ENCODE measurements around the gene OR5T1. TPM values are rescaled to one million over a fixed set of nuclear protein-coding genes. Genes with fewer than 3 reads are reported as not detected.

Gene OR5T1
- polyA plus RNA-seq: not detected
- long read RNA-seq, donor 1: 0 reads
- long read RNA-seq, donor 2: 0 reads
- long read RNA-seq, donor 3: 0 reads
- long read RNA-seq, donor 4: 0 reads
- long read RNA-seq, donor 5: 0 reads
- long read RNA-seq, donor 6: 0 reads
- long read RNA-seq, donor 7: 0 reads
- long read RNA-seq, donor 8: 0 reads
- long read RNA-seq, donor 9: 0 reads
- long read RNA-seq, donor 10: 0 reads

- no peak within 1 kb of the TSS for H3K27ac ChIP-seq (ENCODE audit: low read depth in 1 of 3, low read length in 2 of 3)
- H3K4me3 ChIP-seq (ENCODE audit: low read depth in 1 of 3, low read length in 3 of 3): no peak within 1 kb of the TSS
- no peaks in the 10 kb centered on the region for H3K4me1 ChIP-seq (ENCODE audit: control insufficient read depth in 3 of 3, insufficient read depth in 2 of 3, low read depth in 1 of 3, low read length in 2 of 3)
- DNase-seq: no peak
- no peaks in the 10 kb centered on the region for H3K27me3 ChIP-seq (ENCODE audit: control insufficient read depth in 3 of 3, insufficient read depth in 3 of 3, low read length in 3 of 3)
- no peak for FAIRE-seq
- peaks cover 0 to 2% of the 10 kb centered on the region in 2 donors for H3K9me3 ChIP-seq (ENCODE audit: control insufficient read depth in 2 of 2, insufficient read depth in 1 of 2, low read depth in 1 of 2, low read length in 1 of 2)
- H3K36me3 ChIP-seq (ENCODE audit: control insufficient read depth in 3 of 3, insufficient read depth in 2 of 3, low read depth in 1 of 3, low read length in 3 of 3): no peaks in the 10 kb centered on the region
Observed at GRCh38 chr11:56273854-56274253, at the start of gene OR5T1. TSS of gene OR5T1 (plus strand) at chr11:56274154. CDS start at chr11:56275639, 1,485 bp downstream.

DNA sequence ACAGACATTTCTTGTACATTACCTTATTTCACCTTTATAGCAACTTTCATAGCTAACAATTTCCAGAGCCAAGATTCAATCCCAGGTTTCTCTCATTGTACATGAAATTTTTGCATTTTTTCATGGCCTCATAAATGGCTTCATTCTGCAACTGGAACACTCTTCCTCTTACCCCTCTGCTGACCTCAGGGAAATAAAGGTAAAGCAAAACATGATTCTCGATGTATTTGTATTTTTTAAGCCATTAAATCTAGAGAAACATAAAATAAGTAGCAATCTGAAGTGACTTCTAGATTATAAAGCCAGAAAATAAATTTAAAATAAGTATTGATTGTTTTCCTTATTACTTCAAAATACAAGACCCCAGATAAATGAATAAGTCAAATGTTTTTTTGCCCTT, 39.8 kb upstream of the OR5T1 start, which contains the start of gene OR5T2:
TSS of gene OR5T2 (minus strand) at position 101 of the 400 bp plus-strand sequence. CDS start 1,193 bp downstream, outside the sequence.
- Histone ChIP-seq H3K4me1 (ENCODE audit: control insufficient read depth in 3 of 3, insufficient read depth in 2 of 3, low read depth in 1 of 3, low read length in 2 of 3) (no peaks in the 10 kb centered on the region), H3K9me3 (ENCODE audit: control insufficient read depth in 2 of 2, insufficient read depth in 1 of 2, low read depth in 1 of 2, low read length in 1 of 2) (no peaks in the 10 kb centered on the region), H3K27ac (ENCODE audit: low read depth in 1 of 3, low read length in 2 of 3) (no peak within 1 kb of the TSS), H3K4me3 (ENCODE audit: low read depth in 1 of 3, low read length in 3 of 3) (no peak within 1 kb of the TSS), H3K27me3 (ENCODE audit: control insufficient read depth in 3 of 3, insufficient read depth in 3 of 3, low read length in 3 of 3) (no peaks in the 10 kb centered on the region), H3K36me3 (ENCODE audit: control insufficient read depth in 3 of 3, insufficient read depth in 2 of 3, low read depth in 1 of 3, low read length in 3 of 3) (no peaks in the 10 kb centered on the region)
- FAIRE-seq (no peak), DNase-seq (no peak)
- WGBS, 3 donors: 24 to 59% (median 38%) methylated on average over 1 of the region's 1 CpG

- Histone ChIP-seq H3K4me3 (ENCODE audit: low read depth in 1 of 3, low read length in 3 of 3) (no peak within 1 kb of the TSS), H3K9me3 (ENCODE audit: control insufficient read depth in 2 of 2, insufficient read depth in 1 of 2, low read depth in 1 of 2, low read length in 1 of 2) (no peaks in the 10 kb centered on the region), H3K36me3 (ENCODE audit: control insufficient read depth in 3 of 3, insufficient read depth in 2 of 3, low read depth in 1 of 3, low read length in 3 of 3) (no peaks in the 10 kb centered on the region), H3K27me3 (ENCODE audit: control insufficient read depth in 3 of 3, insufficient read depth in 3 of 3, low read length in 3 of 3) (no peaks in the 10 kb centered on the region), H3K27ac (ENCODE audit: low read depth in 1 of 3, low read length in 2 of 3) (no peak within 1 kb of the TSS), H3K4me1 (ENCODE audit: control insufficient read depth in 3 of 3, insufficient read depth in 2 of 3, low read depth in 1 of 3, low read length in 2 of 3) (no peaks in the 10 kb centered on the region)
- FAIRE-seq: no peak
- no peak for DNase-seq
Observed at GRCh38 chr11:56251954-56252353, 22.0 kb upstream of the OR5T1 start, which contains the start of gene OR5T3. TSS of gene OR5T3 (plus strand) at chr11:56252254. CDS start at chr11:56252254, 0 bp downstream.

DNA sequence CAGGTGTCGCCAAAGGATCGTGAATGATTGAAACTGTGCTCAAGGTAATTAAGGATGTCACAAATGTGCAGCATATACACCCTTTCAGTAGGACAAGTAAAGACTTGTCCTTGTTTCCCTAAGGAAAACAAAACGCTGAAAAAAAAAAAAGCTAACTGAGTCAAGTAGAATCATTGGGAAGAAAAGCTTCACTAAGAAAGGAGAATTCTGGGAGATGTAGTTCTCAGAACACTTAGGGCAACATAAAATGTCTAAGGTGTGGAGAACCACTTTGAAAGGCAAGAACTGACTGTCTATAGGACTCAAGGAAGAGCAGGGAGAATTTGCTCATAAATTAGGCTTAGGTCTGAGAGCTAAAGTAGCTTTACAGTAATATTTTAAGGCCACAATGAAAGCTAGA, 2.9 kb upstream of the OR5T1 start:
- no peaks in the 10 kb centered on the region for H3K27me3 ChIP-seq (ENCODE audit: control insufficient read depth in 3 of 3, insufficient read depth in 3 of 3, low read length in 3 of 3)
- no peaks in the 10 kb centered on the region for H3K36me3 ChIP-seq (ENCODE audit: control insufficient read depth in 3 of 3, insufficient read depth in 2 of 3, low read depth in 1 of 3, low read length in 3 of 3)
- H3K4me1 ChIP-seq (ENCODE audit: control insufficient read depth in 3 of 3, insufficient read depth in 2 of 3, low read depth in 1 of 3, low read length in 2 of 3): no peaks in the 10 kb centered on the region
- WGBS, 3 donors: 61 to 68% (median 62%) methylated on average over 3 of the region's 3 CpGs
- DNase-seq (no peak), FAIRE-seq (no peak)
- no peak overlapping the region for H3K4me3 ChIP-seq (ENCODE audit: low read depth in 1 of 3, low read length in 3 of 3)
- no peak overlapping the region for H3K27ac ChIP-seq (ENCODE audit: low read depth in 1 of 3, low read length in 2 of 3)
- peaks cover 3 to 4% of the 10 kb centered on the region in 2 donors for H3K9me3 ChIP-seq (ENCODE audit: control insufficient read depth in 2 of 2, insufficient read depth in 1 of 2, low read depth in 1 of 2, low read length in 1 of 2)

- Histone ChIP-seq H3K4me3 (ENCODE audit: low read depth in 1 of 3, low read length in 3 of 3) (no peak within 1 kb of the TSS), H3K36me3 (ENCODE audit: control insufficient read depth in 3 of 3, insufficient read depth in 2 of 3, low read depth in 1 of 3, low read length in 3 of 3) (no peaks in the 10 kb centered on the region), H3K27ac (ENCODE audit: low read depth in 1 of 3, low read length in 2 of 3) (no peak within 1 kb of the TSS), H3K4me1 (ENCODE audit: control insufficient read depth in 3 of 3, insufficient read depth in 2 of 3, low read depth in 1 of 3, low read length in 2 of 3) (no peaks in the 10 kb centered on the region), H3K27me3 (ENCODE audit: control insufficient read depth in 3 of 3, insufficient read depth in 3 of 3, low read length in 3 of 3) (no peaks in the 10 kb centered on the region), H3K9me3 (ENCODE audit: control insufficient read depth in 2 of 2, insufficient read depth in 1 of 2, low read depth in 1 of 2, low read length in 1 of 2) (no peaks in the 10 kb centered on the region)
- 37 to 57% (median 48%) methylated on average over 2 of the region's 2 CpGs for WGBS, 3 donors
- FAIRE-seq (no peak), DNase-seq (no peak)
Observed at GRCh38 chr11:56292154-56292553, 18.2 kb downstream of the OR5T1 start, which contains the start of gene OR8H1. TSS of gene OR8H1 (minus strand) at chr11:56292254. CDS start at chr11:56291062, 1,192 bp downstream.

DNA sequence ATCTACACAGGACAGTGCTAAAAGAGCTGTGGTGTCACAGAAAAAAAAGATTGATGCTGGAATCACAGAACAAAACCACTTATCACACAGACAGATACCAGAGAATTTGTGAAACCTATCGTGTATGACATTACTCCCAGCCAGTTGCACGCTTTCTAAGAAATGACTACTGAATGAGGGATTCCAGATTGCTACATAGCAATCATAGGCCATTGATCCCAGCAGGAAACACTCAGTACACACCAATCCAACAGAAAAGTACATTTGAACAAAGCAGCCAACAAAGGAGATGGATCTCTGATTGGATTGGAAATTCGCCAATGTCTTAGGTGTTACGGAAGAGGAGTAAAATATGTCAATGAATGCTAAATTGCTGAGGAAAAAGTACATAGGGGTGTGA, 22.9 kb downstream of the OR5T1 start:
- FAIRE-seq: no peak
- 88 to 89% (median 88%) methylated on average over 4 of the region's 4 CpGs for WGBS, 3 donors
- DNase-seq: no peak

GRCh38 chr11:56307836-56308235, 33.9 kb downstream of the OR5T1 start:
- 88 to 92% (median 89%) methylated on average over 3 of the region's 3 CpGs for WGBS, 3 donors
- Histone ChIP-seq H3K27ac (ENCODE audit: low read depth in 1 of 3, low read length in 2 of 3) (no peak overlapping the region), H3K9me3 (ENCODE audit: control insufficient read depth in 2 of 2, insufficient read depth in 1 of 2, low read depth in 1 of 2, low read length in 1 of 2) (peaks cover 0 to 15% of the 10 kb centered on the region in 2 donors), H3K4me3 (ENCODE audit: low read depth in 1 of 3, low read length in 3 of 3) (no peak overlapping the region), H3K4me1 (ENCODE audit: control insufficient read depth in 3 of 3, insufficient read depth in 2 of 3, low read depth in 1 of 3, low read length in 2 of 3) (no peaks in the 10 kb centered on the region), H3K27me3 (ENCODE audit: control insufficient read depth in 3 of 3, insufficient read depth in 3 of 3, low read length in 3 of 3) (no peaks in the 10 kb centered on the region), H3K36me3 (ENCODE audit: control insufficient read depth in 3 of 3, insufficient read depth in 2 of 3, low read depth in 1 of 3, low read length in 3 of 3) (no peaks in the 10 kb centered on the region)
- FAIRE-seq (no peak), DNase-seq (no peak)

More for the DNA sequence above, 22.9 kb downstream of the OR5T1 start:
- H3K27ac ChIP-seq (ENCODE audit: low read depth in 1 of 3, low read length in 2 of 3): no peak overlapping the region
- no peaks in the 10 kb centered on the region for H3K4me1 ChIP-seq (ENCODE audit: control insufficient read depth in 3 of 3, insufficient read depth in 2 of 3, low read depth in 1 of 3, low read length in 2 of 3)
- H3K4me3 ChIP-seq (ENCODE audit: low read depth in 1 of 3, low read length in 3 of 3): no peak overlapping the region
- no peaks in the 10 kb centered on the region for H3K36me3 ChIP-seq (ENCODE audit: control insufficient read depth in 3 of 3, insufficient read depth in 2 of 3, low read depth in 1 of 3, low read length in 3 of 3)
- no peaks in the 10 kb centered on the region for H3K27me3 ChIP-seq (ENCODE audit: control insufficient read depth in 3 of 3, insufficient read depth in 3 of 3, low read length in 3 of 3)
- H3K9me3 ChIP-seq (ENCODE audit: control insufficient read depth in 2 of 2, insufficient read depth in 1 of 2, low read depth in 1 of 2, low read length in 1 of 2): no peaks in the 10 kb centered on the region

- Histone ChIP-seq H3K27me3 (ENCODE audit: control insufficient read depth in 3 of 3, insufficient read depth in 3 of 3, low read length in 3 of 3) (no peaks in the 10 kb centered on the region), H3K36me3 (ENCODE audit: control insufficient read depth in 3 of 3, insufficient read depth in 2 of 3, low read depth in 1 of 3, low read length in 3 of 3) (no peaks in the 10 kb centered on the region), H3K4me3 (ENCODE audit: low read depth in 1 of 3, low read length in 3 of 3) (no peak within 1 kb of the TSS), H3K27ac (ENCODE audit: low read depth in 1 of 3, low read length in 2 of 3) (no peak within 1 kb of the TSS), H3K9me3 (ENCODE audit: control insufficient read depth in 2 of 2, insufficient read depth in 1 of 2, low read depth in 1 of 2, low read length in 1 of 2) (peaks cover 0 to 2% of the 10 kb centered on the region in 2 donors), H3K4me1 (ENCODE audit: control insufficient read depth in 3 of 3, insufficient read depth in 2 of 3, low read depth in 1 of 3, low read length in 2 of 3) (no peaks in the 10 kb centered on the region)
- FAIRE-seq: no peak
- DNase-seq: no peak
Observed at GRCh38 chr11:56314844-56315243, 40.9 kb downstream of the OR5T1 start, which contains the start of gene OR8K3. TSS of gene OR8K3 (plus strand) at chr11:56315144. CDS start at chr11:56318307, 3,163 bp downstream.
